ENCODE measurements around the gene METTL15.
"Not testable (repeated sequence)": the region's sequence is repeated elsewhere in the genome, so short reads cannot be mapped to it uniquely, and the experiment has no call there.

METTL15 gene

DNA sequence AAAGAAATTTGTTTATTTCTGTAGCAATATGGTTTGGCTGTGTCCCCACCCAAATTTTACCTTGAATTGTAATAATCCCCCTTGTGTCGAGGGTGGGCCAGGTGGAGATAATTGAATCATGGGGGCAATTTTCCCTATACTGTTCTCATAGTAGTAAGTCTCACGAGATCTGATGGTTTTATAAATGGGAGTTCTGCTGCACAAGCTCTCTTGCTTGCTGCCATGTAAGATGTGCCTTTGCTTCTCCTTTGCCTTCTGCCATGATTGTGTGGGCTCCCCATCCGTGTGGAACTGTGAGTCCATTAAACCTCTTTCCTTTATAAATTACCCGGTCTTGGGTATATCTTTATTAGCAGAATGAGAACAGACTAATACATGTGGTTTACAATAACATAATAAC lies 28.0 kb downstream of the METTL15 start:
- H3K4me1 Mint-ChIP-seq, H3K4me3 Mint-ChIP-seq, CTCF ChIA-PET, H3K27me3 Mint-ChIP-seq, H3K27ac Mint-ChIP-seq, DNase-seq: not testable (repeated sequence)
- H3K9me3 Mint-ChIP-seq, result peaks cover 38% of the 10 kb centered on the region
- peaks cover 30% of the 10 kb centered on the region for H3K36me3 Mint-ChIP-seq

GRCh38 chr11:28137366-28137765 lies 29.2 kb downstream of the METTL15 start:
- CTCF ChIA-PET, result no interaction called here
- H3K27me3 Mint-ChIP-seq, result no peaks in the 10 kb centered on the region

GRCh38 chr11:28137832-28138231 lies 29.6 kb downstream of the METTL15 start:
- no peak for DNase-seq
- H3K9me3 Mint-ChIP-seq, result peaks cover 38% of the 10 kb centered on the region
- peaks cover 31% of the 10 kb centered on the region for H3K36me3 Mint-ChIP-seq
- H3K27me3 Mint-ChIP-seq, result no peaks in the 10 kb centered on the region
- no peak overlapping the region for H3K4me3 Mint-ChIP-seq
- CTCF ChIA-PET, result no interaction called here
- H3K4me1 Mint-ChIP-seq, result no peaks in the 10 kb centered on the region
- no peak overlapping the region for H3K27ac Mint-ChIP-seq

More at GRCh38 chr11:28137366-28137765, 29.2 kb downstream of the METTL15 start:
- H3K9me3 Mint-ChIP-seq, result peaks cover 38% of the 10 kb centered on the region
- H3K4me1 Mint-ChIP-seq, result no peaks in the 10 kb centered on the region
- peaks cover 31% of the 10 kb centered on the region for H3K36me3 Mint-ChIP-seq
- no peak overlapping the region for H3K27ac Mint-ChIP-seq
- no peak overlapping the region for H3K4me3 Mint-ChIP-seq
- DNase-seq, result no peak

- Mint-ChIP-seq H3K36me3 (peaks cover 24% of the 10 kb centered on the region), H3K4me1 (no peaks in the 10 kb centered on the region), H3K4me3 (no peak overlapping the region), H3K27ac (no peak overlapping the region), H3K27me3 (no peaks in the 10 kb centered on the region), H3K9me3 (peaks cover 36% of the 10 kb centered on the region)
- CTCF ChIA-PET, result no interaction called here
- DNase-seq, result no peak
These were observed 31.7 kb downstream of the METTL15 start for GRCh38 chr11:28139841-28140415.

- Mint-ChIP-seq H3K9me3 (peaks cover 34% of the 10 kb centered on the region), H3K4me3 (no peak overlapping the region), H3K27me3 (no peaks in the 10 kb centered on the region), H3K36me3 (peaks cover 20% of the 10 kb centered on the region), H3K4me1 (no peaks in the 10 kb centered on the region), H3K27ac (no peak overlapping the region)
- CTCF ChIA-PET, result no interaction called here
- no peak for DNase-seq
These were observed 32.7 kb downstream of the METTL15 start for GRCh38 chr11:28140689-28141455.

DNA sequence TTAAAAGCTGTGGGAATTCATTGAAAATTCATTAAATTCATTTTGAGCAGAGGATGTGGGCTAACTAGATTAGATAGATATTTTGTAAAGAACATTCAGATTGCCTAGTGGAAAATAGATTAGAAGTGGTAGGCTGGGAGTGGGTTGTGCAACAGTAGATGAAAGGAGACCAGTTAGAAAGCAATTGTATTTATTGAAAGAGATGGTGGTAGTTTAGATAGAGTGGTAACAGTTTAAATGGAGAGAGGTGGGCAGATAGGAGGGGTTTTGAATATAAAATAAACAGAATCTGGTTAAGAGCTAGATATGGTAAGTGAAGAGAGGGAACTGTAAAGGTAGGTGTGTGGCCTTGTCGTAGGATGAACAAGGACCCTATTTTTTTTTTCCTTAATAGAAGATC lies 34.5 kb downstream of the METTL15 start:
- H3K27ac Mint-ChIP-seq, result no peak overlapping the region
- H3K27me3 Mint-ChIP-seq, result no peaks in the 10 kb centered on the region

GRCh38 chr11:28144808-28145207 lies 36.6 kb downstream of the METTL15 start:
- peaks cover 8% of the 10 kb centered on the region for H3K36me3 Mint-ChIP-seq
- peaks cover 12% of the 10 kb centered on the region for H3K9me3 Mint-ChIP-seq
- H3K4me1 Mint-ChIP-seq, result no peaks in the 10 kb centered on the region
- no peak overlapping the region for H3K4me3 Mint-ChIP-seq
- CTCF ChIA-PET, result no interaction called here
- no peak for DNase-seq
- no peaks in the 10 kb centered on the region for H3K27me3 Mint-ChIP-seq
- H3K27ac Mint-ChIP-seq, result no peak overlapping the region

More for the DNA sequence above, 34.5 kb downstream of the METTL15 start:
- Mint-ChIP-seq H3K4me1 (no peaks in the 10 kb centered on the region), H3K36me3 (peaks cover 14% of the 10 kb centered on the region), H3K4me3 (no peak overlapping the region), H3K9me3 (peaks cover 24% of the 10 kb centered on the region)
- CTCF ChIA-PET, result no interaction called here
- DNase-seq, result no peak

DNA sequence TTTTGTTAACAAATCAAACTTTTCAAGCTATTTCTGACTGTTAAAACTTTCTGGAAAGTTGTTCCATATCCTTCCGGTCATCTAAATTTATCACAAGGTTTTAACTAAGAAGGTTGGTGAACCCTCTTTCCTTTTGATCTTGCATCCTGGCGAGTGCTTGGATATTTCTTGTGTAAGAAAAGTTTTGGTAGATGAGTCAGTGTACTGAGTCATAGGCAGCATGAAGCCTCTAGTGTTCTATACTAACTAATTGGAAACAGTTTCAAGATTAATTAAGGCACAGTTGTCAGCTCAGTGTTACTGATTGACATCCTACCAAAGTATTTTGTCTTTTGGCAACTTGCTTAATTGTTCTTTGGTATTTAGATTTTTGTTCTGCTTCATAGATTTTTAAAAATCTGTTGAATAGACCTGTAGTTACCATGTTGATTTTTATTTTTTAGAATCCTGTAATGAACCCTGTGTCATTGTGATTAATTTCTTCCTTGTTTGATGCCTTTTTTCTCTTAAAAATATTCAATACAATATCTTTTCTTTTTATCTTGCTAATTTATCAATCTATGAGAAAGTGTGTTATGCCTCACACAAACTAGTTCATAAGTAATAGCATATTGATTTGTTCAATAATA lies 38.0 kb downstream of the METTL15 start:
- Mint-ChIP-seq H3K4me1 (no peaks in the 10 kb centered on the region), H3K36me3 (no peaks in the 10 kb centered on the region), H3K4me3 (no peak overlapping the region), H3K27me3 (no peaks in the 10 kb centered on the region), H3K27ac (no peak overlapping the region), H3K9me3 (no peaks in the 10 kb centered on the region)
- DNase-seq, result no peak
- CTCF ChIA-PET, result no interaction called here

GRCh38 chr11:28152743-28153142 lies 44.6 kb downstream of the METTL15 start:
- no peak for DNase-seq
- Mint-ChIP-seq H3K9me3 (peaks cover 1% of the 10 kb centered on the region), H3K4me1 (no peaks in the 10 kb centered on the region), H3K27me3 (no peaks in the 10 kb centered on the region), H3K36me3 (peaks cover 9% of the 10 kb centered on the region), H3K27ac (no peak overlapping the region), H3K4me3 (no peak overlapping the region)
- CTCF ChIA-PET, result no interaction called here

GRCh38 chr11:28153586-28153985 lies 45.4 kb downstream of the METTL15 start:
- no peak for DNase-seq
- Mint-ChIP-seq H3K27me3 (no peaks in the 10 kb centered on the region), H3K36me3 (peaks cover 13% of the 10 kb centered on the region), H3K4me3 (no peak overlapping the region), H3K4me1 (no peaks in the 10 kb centered on the region), H3K9me3 (peaks cover 1% of the 10 kb centered on the region), H3K27ac (no peak overlapping the region)
- CTCF ChIA-PET, result no interaction called here

DNA sequence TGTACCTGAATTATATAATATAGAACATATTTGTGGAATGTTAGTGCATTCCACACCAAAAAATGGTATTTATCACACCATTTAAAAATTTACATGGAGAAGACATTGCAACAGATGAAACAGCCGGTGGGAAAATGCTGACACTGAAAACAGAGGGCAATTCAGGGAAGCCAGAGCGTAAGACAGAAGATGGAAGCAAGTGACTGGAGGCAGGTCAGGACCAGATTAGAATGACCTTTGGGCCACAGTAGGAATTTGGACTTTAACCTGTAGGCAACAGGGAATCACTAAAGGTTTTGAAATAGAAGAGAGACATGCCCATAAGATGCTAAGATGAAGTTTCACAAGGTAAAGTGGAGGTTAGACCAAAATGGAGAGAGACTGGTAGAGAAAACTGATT lies 60.5 kb downstream of the METTL15 start:
- DNase-seq, result no peak
- H3K9me3 Mint-ChIP-seq, result peaks cover 1% of the 10 kb centered on the region
- H3K27me3 Mint-ChIP-seq, result no peaks in the 10 kb centered on the region
- H3K27ac Mint-ChIP-seq, result no peak overlapping the region
- H3K4me3 Mint-ChIP-seq, result no peak overlapping the region
- CTCF ChIA-PET, result no interaction called here
- peaks cover 4% of the 10 kb centered on the region for H3K36me3 Mint-ChIP-seq
- H3K4me1 Mint-ChIP-seq, result no peaks in the 10 kb centered on the region

GRCh38 chr11:28169816-28170215 lies 61.6 kb downstream of the METTL15 start:
- peak overlapping the region; percentile 12 for H3K27ac Mint-ChIP-seq
- peaks cover 7% of the 10 kb centered on the region for H3K36me3 Mint-ChIP-seq
- no peaks in the 10 kb centered on the region for H3K27me3 Mint-ChIP-seq
- H3K9me3 Mint-ChIP-seq, result peaks cover 3% of the 10 kb centered on the region
- DNase-seq, result no peak
- CTCF ChIA-PET, result no interaction called here
- H3K4me3 Mint-ChIP-seq, result no peak overlapping the region
- no peaks in the 10 kb centered on the region for H3K4me1 Mint-ChIP-seq

- Mint-ChIP-seq H3K4me3 (no peak overlapping the region), H3K27me3 (no peaks in the 10 kb centered on the region), H3K9me3 (peaks cover 5% of the 10 kb centered on the region), H3K4me1 (no peaks in the 10 kb centered on the region), H3K27ac (no peak overlapping the region), H3K36me3 (peaks cover 8% of the 10 kb centered on the region)
- DNase-seq, result no peak
- CTCF ChIA-PET, result no interaction called here
These were observed 62.6 kb downstream of the METTL15 start for GRCh38 chr11:28170759-28171158.

GRCh38 chr11:28176351-28176750 lies 68.2 kb downstream of the METTL15 start:
- peaks cover 5% of the 10 kb centered on the region for H3K9me3 Mint-ChIP-seq
- no peak overlapping the region for H3K27ac Mint-ChIP-seq
- H3K4me1 Mint-ChIP-seq, result no peaks in the 10 kb centered on the region
- H3K4me3 Mint-ChIP-seq, result no peak overlapping the region
- H3K27me3 Mint-ChIP-seq, result no peaks in the 10 kb centered on the region
- H3K36me3 Mint-ChIP-seq, result peaks cover 10% of the 10 kb centered on the region
- no peak for DNase-seq
- CTCF ChIA-PET, result no interaction called here

DNA sequence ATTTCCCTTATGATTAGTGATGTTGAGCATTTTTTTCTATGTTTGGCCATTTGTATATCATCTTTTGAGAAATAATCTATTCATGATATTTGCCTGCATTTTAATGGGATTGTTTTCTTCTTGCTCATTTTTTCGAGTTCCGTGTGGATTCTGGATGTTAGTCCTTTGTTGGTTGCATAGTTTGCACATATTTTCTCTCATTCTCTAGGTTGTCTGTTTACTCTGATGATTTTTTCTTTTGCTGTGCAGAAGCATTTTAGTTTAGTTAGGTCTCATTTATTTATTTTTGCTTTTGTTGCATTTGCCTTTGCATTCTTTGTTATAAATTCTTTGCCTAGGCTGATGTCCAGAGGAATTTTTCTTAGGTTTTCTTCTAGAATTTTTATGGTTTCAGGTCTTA lies 87.3 kb downstream of the METTL15 start:
- Mint-ChIP-seq H3K36me3 (peaks cover 11% of the 10 kb centered on the region), H3K9me3 (peaks cover 4% of the 10 kb centered on the region), H3K27ac (no peak overlapping the region), H3K4me1 (no peaks in the 10 kb centered on the region), H3K27me3 (no peaks in the 10 kb centered on the region), H3K4me3 (no peak overlapping the region)
- DNase-seq, result no peak
- CTCF ChIA-PET, result no interaction called here
